ENCODE results near the gene TMEM170B.

Gene TMEM170B

GRCh38 chr6:11589261-11589660, 51.7 kb downstream of the TMEM170B start:
- no peak for DNase-seq

- no peak for DNase-seq
Observed at GRCh38 chr6:11592294-11592906, 54.9 kb downstream of the TMEM170B start.

GRCh38 chr6:11593096-11593495, 55.5 kb downstream of the TMEM170B start:
- DNase-seq: no peak

- peak; percentile 35 for DNase-seq
Observed at GRCh38 chr6:11595903-11596302, 58.4 kb downstream of the TMEM170B start.

- no peak for DNase-seq
Observed at GRCh38 chr6:11596640-11597237, 59.2 kb downstream of the TMEM170B start.

GRCh38 chr6:11598687-11599086, 61.1 kb downstream of the TMEM170B start:
- DNase-seq: no peak

GRCh38 chr6:11600251-11600650, 62.7 kb downstream of the TMEM170B start:
- no peak for DNase-seq

GRCh38 chr6:11601776-11602605, 64.4 kb downstream of the TMEM170B start:
- DNase-seq: no peak

GRCh38 chr6:11604215-11604614, 66.7 kb downstream of the TMEM170B start:
- DNase-seq: peak; percentile 41

GRCh38 chr6:11604836-11605506, 67.4 kb downstream of the TMEM170B start:
- peak; percentile 16 for DNase-seq

GRCh38 chr6:11605507-11605905, 68.0 kb downstream of the TMEM170B start:
- no peak for DNase-seq

GRCh38 chr6:11606332-11606731, 68.8 kb downstream of the TMEM170B start:
- no peak for DNase-seq

GRCh38 chr6:11607383-11607782, 69.8 kb downstream of the TMEM170B start:
- no peak for DNase-seq

- DNase-seq: no peak
Observed at GRCh38 chr6:11608600-11609323, 71.2 kb downstream of the TMEM170B start.

- DNase-seq: no peak
Observed at GRCh38 chr6:11609324-11610071, 71.9 kb downstream of the TMEM170B start.

GRCh38 chr6:11613336-11613735, 75.8 kb downstream of the TMEM170B start:
- no peak for DNase-seq

GRCh38 chr6:11613858-11614257, 76.3 kb downstream of the TMEM170B start:
- DNase-seq: no peak

GRCh38 chr6:11614534-11615213, 77.1 kb downstream of the TMEM170B start:
- DNase-seq: no peak

GRCh38 chr6:11615214-11615602, 77.7 kb downstream of the TMEM170B start:
- no peak for DNase-seq

GRCh38 chr6:11616200-11616611, 78.7 kb downstream of the TMEM170B start:
- no peak for DNase-seq

GRCh38 chr6:11618533-11618932, 81.0 kb downstream of the TMEM170B start:
- DNase-seq: peak; percentile 22

All from hematopoietic multipotent progenitor cell treated with erythropoietin and hydrocortisone succinate and interleukin-3 and kit ligand, for 4 days (in vitro differentiated cells).